Fibroblast of upper back skin (primary cell): ENCODE measurements around the gene ITGB5.
A peak's percentile ranks its signal among the peaks of the same experiment; 100 is the strongest.

Experiments used
- DNase-seq: peaks from one replicate; pipeline ENCODE4 v3.0.0-alpha.2; 2013

ITGB5 gene

GRCh38 chr3:124887177-124887931 lies at the start of gene ITGB5:
Gene ITGB5 (minus strand): TSS chr3:124887365. CDS start chr3:124887000, 365 bp downstream.
- DNase-seq: peak; percentile 74

GRCh38 chr3:124935794-124936542 lies 48.8 kb upstream of the ITGB5 start:
- no peak for DNase-seq

GRCh38 chr3:124935264-124935663 lies 48.1 kb upstream of the ITGB5 start:
- no peak for DNase-seq

- no peak for DNase-seq
These were observed 47.4 kb upstream of the ITGB5 start, which contains the start of gene MUC13 for GRCh38 chr3:124934577-124934976. Gene MUC13 (minus strand): TSS chr3:124934751. CDS start chr3:124934712, 39 bp downstream.

GRCh38 chr3:124928333-124929202 lies 41.4 kb upstream of the ITGB5 start:
- DNase-seq: peak; percentile 72

GRCh38 chr3:124927574-124928045 lies 40.4 kb upstream of the ITGB5 start:
- no peak for DNase-seq

- no peak for DNase-seq
These were observed 39.4 kb upstream of the ITGB5 start for GRCh38 chr3:124926426-124927101.

GRCh38 chr3:124924741-124925140 lies 37.6 kb upstream of the ITGB5 start:
- no peak for DNase-seq

GRCh38 chr3:124923833-124924232 lies 36.7 kb upstream of the ITGB5 start:
- DNase-seq: peak; percentile 14

GRCh38 chr3:124920718-124921117 lies 33.6 kb upstream of the ITGB5 start:
- DNase-seq: no peak

GRCh38 chr3:124919756-124920155 lies 32.6 kb upstream of the ITGB5 start:
- DNase-seq: peak; percentile 50

GRCh38 chr3:124918524-124918923 lies 31.4 kb upstream of the ITGB5 start:
- no peak for DNase-seq

- DNase-seq: no peak
These were observed 29.8 kb upstream of the ITGB5 start for GRCh38 chr3:124916837-124917409.

- DNase-seq: no peak
These were observed 28.1 kb upstream of the ITGB5 start for GRCh38 chr3:124915254-124915653.

GRCh38 chr3:124907957-124908356 lies 20.8 kb upstream of the ITGB5 start:
- no peak for DNase-seq

GRCh38 chr3:124904835-124905492 lies 17.8 kb upstream of the ITGB5 start:
- no peak for DNase-seq

GRCh38 chr3:124903896-124904834 lies 17.0 kb upstream of the ITGB5 start:
- DNase-seq: peak; percentile 17

GRCh38 chr3:124896824-124897526 lies 9.8 kb upstream of the ITGB5 start:
- no peak for DNase-seq

GRCh38 chr3:124895756-124896155 lies 8.6 kb upstream of the ITGB5 start:
- no peak for DNase-seq

- DNase-seq: no peak
These were observed 6.4 kb upstream of the ITGB5 start for GRCh38 chr3:124893526-124893925.
